Liver (tissue), 9 donors: ENCODE results near the gene RAPGEF1. TPM values are rescaled to one million over a fixed set of nuclear protein-coding genes. Genes with fewer than 3 reads are reported as not detected.

Source experiments
- DNase-seq: peaks from one replicate; pipeline ENCODE4 v3.0.0-alpha.2; 2017; ENCODE audit warnings: low spot score
- H3K27ac ChIP-seq, 2 donors: one replicate each; pipeline ENCODE4 v1.7.0; 2013; ENCODE audit warnings: inconsistent platforms in 2 of 2, low read length in 2 of 2, control low read depth in 1 of 2, low read depth in 1 of 2, mild to moderate bottlenecking in 1 of 2
- H3K27me3 ChIP-seq, 4 donors: one replicate each; pipeline versions ENCODE4 v1.6.1 to v1.7.0; 2013; ENCODE audit warnings: low read length in 3 of 4, inconsistent platforms in 1 of 4, mild to moderate bottlenecking in 1 of 4, moderate library complexity in 1 of 4; ENCODE audit not compliant: control insufficient read depth in 4 of 4, insufficient read depth in 4 of 4
- H3K36me3 ChIP-seq, 4 donors: one replicate each; pipeline versions ENCODE4 v1.6.1 to v1.7.0; 2013; ENCODE audit warnings: low read length in 3 of 4, mild to moderate bottlenecking in 3 of 4, low read depth in 1 of 4, moderate library complexity in 1 of 4; ENCODE audit not compliant: control insufficient read depth in 4 of 4, insufficient read depth in 3 of 4
- H3K4me1 ChIP-seq, 4 donors: one replicate each; pipeline versions ENCODE4 v1.6.1 to v1.7.0; 2013; ENCODE audit warnings: low read length in 3 of 4, mild to moderate bottlenecking in 3 of 4, moderate library complexity in 1 of 4; ENCODE audit not compliant: control insufficient read depth in 4 of 4, insufficient read depth in 4 of 4
- H3K4me3 ChIP-seq, 3 donors: one replicate each; pipeline versions ENCODE4 v1.6.1 to v1.7.0; 2013; ENCODE audit warnings: low read length in 3 of 3, control low read depth in 1 of 3, low read depth in 1 of 3, mild to moderate bottlenecking in 1 of 3
- H3K9ac ChIP-seq, 2 donors: one replicate each; pipeline ENCODE4 v1.7.0; 2013; ENCODE audit warnings: low read length in 2 of 2, mild to moderate bottlenecking in 2 of 2, moderate library complexity in 2 of 2, control low read depth in 1 of 2, low read depth in 1 of 2
- H3K9me3 ChIP-seq, 4 donors: one replicate each; pipeline versions ENCODE4 v1.6.1 to v1.7.0; 2013; ENCODE audit warnings: low read length in 3 of 4; ENCODE audit not compliant: control insufficient read depth in 4 of 4
- GABPA ChIP-seq, 2 donors: IDR thresholded peaks in 1 of 2; conservative IDR thresholded peaks in 1 of 2; 2 replicates each; pipeline ENCODE4 v1.6.1; 2016; ENCODE audit warnings: antibody characterized with exemption in 2 of 2, mild to moderate bottlenecking in 1 of 2, moderate library complexity in 1 of 2
- HNF4A ChIP-seq, 2 donors: conservative IDR thresholded peaks; 2 replicates each; pipeline ENCODE4 v1.6.1; 2016; ENCODE audit warnings: antibody characterized with exemption in 2 of 2, mild to moderate bottlenecking in 2 of 2
- NR2F2 ChIP-seq: IDR thresholded peaks from 2 replicates; pipeline ENCODE4 v1.6.1; 2016; ENCODE audit warnings: antibody characterized with exemption
- REST ChIP-seq: IDR thresholded peaks from 2 replicates; pipeline ENCODE4 v1.6.1; 2016; ENCODE audit warnings: antibody characterized with exemption, mild to moderate bottlenecking
- RXRA ChIP-seq, 2 donors: IDR thresholded peaks; 2 replicates each; pipeline ENCODE4 v1.6.1; 2017 to 2018; ENCODE audit warnings: antibody characterized with exemption in 2 of 2, mild to moderate bottlenecking in 1 of 2
- WGBS: extraction: QIAGEN DNeasy Blood & Tissue Kit; methylation state at CpG from one replicate; pipeline ENCODE4 v1.1.7; 2013; 5-methylcytosine and 5-hydroxymethylcytosine counted together
- polyA plus RNA-seq, 2 donors: library from polyadenylated mRNA; stranded (reverse) in 1 of 2; unstranded in 1 of 2; fragments of 200-250 nt in 1 of 2; fragments of >200 nt in 1 of 2; fragmentation: Nextera tagmentation in 1 of 2; extraction: Ambion mirVana in 1 of 2; gene quantifications; one replicate each; pipeline versions ENCODE4 v1.2.1 to v1.2.3, GENCODE V29; 2013 to 2015
- total RNA-seq, 2 donors: library from RNA; depleted of rRNA; stranded (reverse); fragments of >200 nt; gene quantifications; one replicate each; pipeline ENCODE4 v1.2.3, GENCODE V29; 2014
- donor health status: healthy.
- donor health status: healthy.
- donor health status: healthy.
- donor health status: healthy.
- donor health status: healthy.

Gene RAPGEF1
- total and polyA plus RNA-seq, 4 donors = 5.6 to 19.7 (median 16.8) TPM

GRCh38 chr9:131585375-131585774 is 154.5 kb downstream of the RAPGEF1 start:
- Histone ChIP-seq H3K27ac (no peak overlapping the region), H3K9me3 (no peaks in the 10 kb centered on the region), H3K4me3 (no peak overlapping the region), H3K9ac (no peak overlapping the region), H3K36me3 (peaks cover 4 to 51% (median 19%) of the 10 kb centered on the region in 4 donors), H3K27me3 (no peaks in the 10 kb centered on the region), H3K4me1 (peaks cover 0 to 1% (median under 1%) of the 10 kb centered on the region in 4 donors)
- DNase-seq = no peak
- TF ChIP-seq GABPA (IDR thresholded peaks at IDR 0.05 in 1 of 2, conservative IDR thresholded peaks at IDR 0.05 in 1 of 2) = peak in 1 of 2 donors; percentile 31
- no peak for TF ChIP-seq RXRA (IDR thresholded peaks at IDR 0.05)
- 77% methylated on average over 8 of the region's 8 CpGs for WGBS

- no peak for DNase-seq
- no peak overlapping the region for H3K27ac ChIP-seq
- peaks cover 4 to 51% (median 19%) of the 10 kb centered on the region in 4 donors for H3K36me3 ChIP-seq
- 75% methylated on average over 7 of the region's 7 CpGs for WGBS
- no peak overlapping the region for H3K4me3 ChIP-seq
- no peak for TF ChIP-seq RXRA (IDR thresholded peaks at IDR 0.05)
- no peak for TF ChIP-seq NR2F2
- H3K9me3 ChIP-seq = no peaks in the 10 kb centered on the region
- H3K4me1 ChIP-seq = peaks cover 0 to 6% (median 5%) of the 10 kb centered on the region in 4 donors
- H3K27me3 ChIP-seq = no peaks in the 10 kb centered on the region
- no peak overlapping the region for H3K9ac ChIP-seq
Measured at GRCh38 chr9:131584858-131585257, 155.0 kb downstream of the RAPGEF1 start.

GRCh38 chr9:131583836-131584555 is 155.9 kb downstream of the RAPGEF1 start:
- peak; percentile 31 for DNase-seq
- WGBS = 96% methylated on average over 27 of the region's 27 CpGs
- Histone ChIP-seq H3K9me3 (no peaks in the 10 kb centered on the region), H3K4me1 (peaks cover 0 to 15% (median 12%) of the 10 kb centered on the region in 4 donors), H3K27me3 (no peaks in the 10 kb centered on the region), H3K9ac (no peak overlapping the region), H3K4me3 (no peak overlapping the region), H3K27ac (no peak overlapping the region), H3K36me3 (peaks cover 4 to 48% (median 17%) of the 10 kb centered on the region in 4 donors)
- TF ChIP-seq NR2F2 (no peak), HNF4A (conservative IDR thresholded peaks at IDR 0.05) (no peak)

- DNase-seq = no peak
- TF ChIP-seq NR2F2 = no peak
- no peak for TF ChIP-seq REST
- Histone ChIP-seq H3K27me3 (no peaks in the 10 kb centered on the region), H3K36me3 (peaks cover 4 to 43% (median 15%) of the 10 kb centered on the region in 4 donors), H3K9me3 (no peaks in the 10 kb centered on the region), H3K4me1 (peaks cover 0 to 18% (median 15%) of the 10 kb centered on the region in 4 donors), H3K4me3 (no peak overlapping the region), H3K9ac (no peak overlapping the region), H3K27ac (no peak overlapping the region)
- 68% methylated on average over 5 of the region's 5 CpGs for WGBS
Measured at GRCh38 chr9:131583337-131583645, 156.6 kb downstream of the RAPGEF1 start.
